Transverse colon (tissue), 4 donors: ENCODE measurements around the gene CLN6. TPM values are rescaled to one million over a fixed set of nuclear protein-coding genes. Genes with fewer than 3 reads are reported as not detected.
A peak's percentile ranks its signal among the peaks of the same experiment; 100 is the strongest.

Experiments used
- DNase-seq: peaks from one replicate; pipeline ENCODE4 v3.0.0-alpha.2; 2019
- H3K27ac ChIP-seq, 4 donors: fragments of 200-600 bp; sonication (generic); 2 replicates each; pipeline ENCODE4 v1.5.1; 2016 to 2018; ENCODE audit warnings: inconsistent platforms in 4 of 4
- H3K27me3 ChIP-seq: fragments of 200-600 bp; sonication (generic); 2 replicates; pipeline ENCODE4 v1.5.1; 2017; ENCODE audit warnings: inconsistent platforms
- H3K36me3 ChIP-seq, 4 donors: fragments of 200-600 bp; sonication (generic); 2 replicates each; pipeline ENCODE4 v1.5.1; 2017 to 2019; ENCODE audit warnings: inconsistent platforms in 4 of 4
- H3K4me1 ChIP-seq, 4 donors: fragments of 200-600 bp; sonication (generic); 2 replicates each; pipeline ENCODE4 v1.5.1; 2017 to 2020; ENCODE audit warnings: inconsistent platforms in 4 of 4
- H3K4me3 ChIP-seq, 4 donors: fragments of 200-600 bp; sonication (generic); 1 replicate in 1 of 4; 2 replicates in 3 of 4; pipeline versions ENCODE4 v1.5.1 to v1.6.1; 2017 to 2019; ENCODE audit warnings: inconsistent platforms in 4 of 4
- H3K9me3 ChIP-seq, 2 donors: fragments of 200-600 bp; sonication (generic); 2 replicates each; pipeline ENCODE4 v1.5.1; 2017 to 2019; ENCODE audit warnings: inconsistent platforms in 2 of 2
- CTCF ChIP-seq, 5 experiments: fragments of 200-600 bp in 3 of 5; fragments of 450-650 bp in 2 of 5; sonication (generic) in 3 of 5; IDR thresholded peaks; 1 replicate in 2 of 5; 2 replicates in 3 of 5; pipeline ENCODE4 v1.5.1; 2016 to 2017; ENCODE audit warnings: antibody characterized with exemption in 5 of 5, inconsistent platforms in 3 of 5, mild to moderate bottlenecking in 2 of 5, moderate library complexity in 1 of 5
- EP300 ChIP-seq: sonication (generic); formaldehyde crosslinking; IDR thresholded peaks from one replicate; pipeline ENCODE4 v1.6.1; 2017; ENCODE audit warnings: antibody characterized with exemption, low read depth
- POLR2A ChIP-seq: fragments of 450-650 bp; IDR thresholded peaks from one replicate; pipeline ENCODE4 v1.6.1; 2016; ENCODE audit warnings: antibody characterized with exemption, mild to moderate bottlenecking, moderate library complexity
- POLR2AphosphoS5 ChIP-seq, 3 donors: sonication (generic); formaldehyde crosslinking; IDR thresholded peaks; one replicate each; pipeline ENCODE4 v1.6.1; 2016; ENCODE audit warnings: antibody characterized with exemption in 3 of 3
- WGBS, 2 donors: methylation state at CpG; one replicate each; pipeline ENCODE4 v1.1.5; 2018; ENCODE audit warnings: low coverage in 1 of 2; 5-methylcytosine and 5-hydroxymethylcytosine counted together
- in situ Hi-C, 4 donors: fragments of 200-750 bp; cut with MboI; loops; one replicate each; pipeline versions ENCODE4 v1.15.0 to v1.15.1; 2017; ENCODE audit warnings: low sequenced_read_pairs in 3 of 4, low pct_ligation_motif_present in 1 of 4, low pct_unique_long_range_greater_than_20kb in 1 of 4
- intact Hi-C: fragments of 100-400 bp; cut with DNase I; formaldehyde crosslinking; loops from one replicate; pipeline ENCODE4 v1.15.1; 2023; ENCODE audit warnings: low total_unique reads
- total RNA-seq, 4 donors: library from RNA; depleted of rRNA; stranded (reverse); fragments of >200 nt; gene quantifications; one replicate each; pipeline ENCODE4 v1.1.0, GENCODE V29; 2016

CLN6 gene
- total RNA-seq, 4 donors from 2014 or later: 13.8 to 28.1 (median 18.2) TPM

GRCh38 chr15:68261980-68262379 is 32.5 kb upstream of the CLN6 start:
- TF ChIP-seq POLR2A: no peak
- TF ChIP-seq CTCF (IDR thresholded peaks at IDR 0.05): no peak
- TF ChIP-seq EP300: no peak
- no peak for TF ChIP-seq POLR2AphosphoS5 (IDR thresholded peaks at IDR 0.05)
- intact Hi-C loops: no loop called here
- no peak overlapping the region for H3K4me3 ChIP-seq
- H3K9me3 ChIP-seq: no peaks in the 10 kb centered on the region
- in situ Hi-C loops: no loop called here
- 87 to 88% methylated on average over 1 to 3 of the region's 3 CpGs for WGBS, 2 donors
- peaks cover 28% of the 10 kb centered on the region for H3K27me3 ChIP-seq
- DNase-seq: no peak
- H3K36me3 ChIP-seq: no peaks in the 10 kb centered on the region
- H3K4me1 ChIP-seq: peaks cover 0 to 6% (median 2%) of the 10 kb centered on the region in 4 donors
- no peak overlapping the region for H3K27ac ChIP-seq

- no peak overlapping the region for H3K27ac ChIP-seq
- no peak overlapping the region for H3K4me3 ChIP-seq
- in situ Hi-C loops: no loop called here
- H3K27me3 ChIP-seq: peaks cover 28% of the 10 kb centered on the region
- WGBS, 2 donors: 84 to 100% methylated on average over 2 to 3 of the region's 3 CpGs
- no peaks in the 10 kb centered on the region for H3K36me3 ChIP-seq
- H3K4me1 ChIP-seq: peaks cover 0 to 13% (median 5%) of the 10 kb centered on the region in 4 donors
- intact Hi-C loops: no loop called here
- no peaks in the 10 kb centered on the region for H3K9me3 ChIP-seq
- TF ChIP-seq CTCF (IDR thresholded peaks at IDR 0.05) (no peak), POLR2A (no peak), POLR2AphosphoS5 (IDR thresholded peaks at IDR 0.05) (no peak), EP300 (no peak)
- no peak for DNase-seq
Measured at GRCh38 chr15:68261241-68261640, 31.7 kb upstream of the CLN6 start.

GRCh38 chr15:68259883-68260282 is 30.4 kb upstream of the CLN6 start:
- 84 to 92% methylated on average over 2 of the region's 2 CpGs for WGBS, 2 donors
- no peak overlapping the region for H3K27ac ChIP-seq
- no peak for TF ChIP-seq EP300
- no peak for TF ChIP-seq POLR2A
- TF ChIP-seq CTCF (IDR thresholded peaks at IDR 0.05): no peak
- TF ChIP-seq POLR2AphosphoS5 (IDR thresholded peaks at IDR 0.05): no peak
- H3K4me3 ChIP-seq: no peak overlapping the region
- DNase-seq: no peak
- in situ Hi-C loops (no loop called here), intact Hi-C loops (loop anchor here (10.0 kb wide), 1 partner anchor 45 kb away; no protein-coding TSS in a partner anchor)
- H3K9me3 ChIP-seq: no peaks in the 10 kb centered on the region
- peaks cover 16% of the 10 kb centered on the region for H3K27me3 ChIP-seq
- H3K36me3 ChIP-seq: no peaks in the 10 kb centered on the region
- peaks cover 0 to 14% (median 6%) of the 10 kb centered on the region in 4 donors for H3K4me1 ChIP-seq

- Histone ChIP-seq H3K4me3 (no peak overlapping the region), H3K27me3 (peaks cover 5% of the 10 kb centered on the region), H3K4me1 (peaks cover 0 to 14% (median 6%) of the 10 kb centered on the region in 4 donors), H3K27ac (no peak overlapping the region), H3K36me3 (no peaks in the 10 kb centered on the region), H3K9me3 (no peaks in the 10 kb centered on the region)
- intact Hi-C loops: loop anchor here (10.0 kb wide), 1 partner anchor 46 kb away; no protein-coding TSS in a partner anchor
- no peak for TF ChIP-seq CTCF (IDR thresholded peaks at IDR 0.05)
- TF ChIP-seq POLR2A: no peak
- TF ChIP-seq POLR2AphosphoS5 (IDR thresholded peaks at IDR 0.05): no peak
- TF ChIP-seq EP300: no peak
- in situ Hi-C loops: no loop called here
- WGBS, 2 donors: 68 to 83% methylated on average over 2 to 4 of the region's 4 CpGs
- peak; percentile 16 for DNase-seq
Measured at GRCh38 chr15:68258692-68259091, 29.2 kb upstream of the CLN6 start.
